HepG2 (cell line): ENCODE data around the gene NAV3. TPM values are rescaled to one million over a fixed set of nuclear protein-coding genes. Genes with fewer than 3 reads are reported as not detected.

Source experiments
- ATAC-seq: fragments of 200-7000 bp; cut with Tn5 transposase; 3 replicates; pipeline ENCODE4 v1.9.1; 2020; ENCODE audit warnings: mild to moderate bottlenecking, moderate library complexity
- BruUV-seq: library from RNA; stranded (reverse); fragments of 400-500 nt; replicated peaks from 2 replicates; lab custom pipeline; 2021; lab: Mats Ljungman, UMichigan
- CTCF ChIA-PET: fragments of 300-600 bp; formaldehyde crosslinking; extraction: SDS; loops from one replicate; lab custom pipeline; 2021; ENCODE audit warnings: low total read pairs, inconsistent platforms, low intra/inter-chr PET ratio; lab: Yijun Ruan, JAX
- POLR2A ChIA-PET: fragments of 350-600 bp; sonication (Branson Sonifier 250); formaldehyde crosslinking; loops from one replicate; lab custom pipeline; 2020; ENCODE audit warnings: antibody characterized with exemption, inconsistent platforms; lab: Yijun Ruan, JAX
- DNase-seq: peaks from one replicate; pipeline ENCODE4 v3.0.0-alpha.2; 2015; ENCODE audit warnings: low spot score
- FAIRE-seq: peaks from 3 replicates; lab custom pipeline; 2011; peaks lifted over from hg19 to GRCh38; lab: Jason Lieb, UNC
- H2AFZ ChIP-seq: one replicate; pipeline ENCODE4 v1.6.1; 2011; ENCODE audit warnings: low read length, inconsistent platforms
- H3K27ac ChIP-seq: fragments of 300-600 bp; 3 replicates; pipeline ENCODE4 v1.8.0; 2011; ENCODE audit warnings: mixed run types, mild to moderate bottlenecking, mixed read lengths, low read length, inconsistent platforms; ENCODE audit not compliant: insufficient read depth; ENCODE audit errors: extremely low read length
- H3K27me3 ChIP-seq, 2 experiments: fragments of 200-600 bp in 1 of 2; 2 replicates in 1 of 2; 3 replicates in 1 of 2; pipeline versions ENCODE4 v1.6.0 to v1.8.0; 2011; ENCODE audit warnings: low read length in 2 of 2, mild to moderate bottlenecking in 2 of 2, moderate library complexity in 2 of 2, inconsistent platforms in 1 of 2; ENCODE audit not compliant: insufficient read depth in 2 of 2, control insufficient read depth in 1 of 2
- H3K36me3 ChIP-seq, 2 experiments: fragments of 200-600 bp in 1 of 2; replicated peaks in 1 of 2; 2 replicates in 1 of 2; 3 replicates in 1 of 2; pipeline versions ENCODE4 v1.5.1 to v1.8.0; 2011; ENCODE audit warnings: low read length in 2 of 2, inconsistent platforms in 1 of 2; ENCODE audit not compliant: insufficient read depth in 2 of 2, control insufficient read depth in 1 of 2
- H3K4me1 ChIP-seq: 2 replicates; pipeline ENCODE4 v1.5.1; 2012; ENCODE audit warnings: low read length, inconsistent platforms; ENCODE audit not compliant: insufficient read depth
- H3K4me2 ChIP-seq: 2 replicates; pipeline ENCODE4 v1.6.0; 2011; ENCODE audit warnings: low read depth, low read length, inconsistent platforms
- H3K4me3 ChIP-seq, 3 experiments: fragments of 200-600 bp in 1 of 3; sonication (generic), shearing (Covaris generic) in 1 of 3; replicated peaks in 1 of 3; 2 replicates each; pipeline ENCODE4 v1.5.1; 2011 to 2016; ENCODE audit warnings: low read length in 3 of 3, inconsistent platforms in 2 of 3, low read depth in 2 of 3, mild to moderate bottlenecking in 2 of 3, control low read depth in 1 of 3, mixed read lengths in 1 of 3; ENCODE audit not compliant: insufficient read depth in 1 of 3
- H3K79me2 ChIP-seq: one replicate; pipeline ENCODE4 v1.6.1; 2011; ENCODE audit warnings: low read length, inconsistent platforms; ENCODE audit not compliant: insufficient read depth
- H3K9ac ChIP-seq: 2 replicates; pipeline ENCODE4 v1.6.0; 2011; ENCODE audit warnings: mild to moderate bottlenecking, low read depth, low read length, inconsistent platforms; ENCODE audit not compliant: insufficient read depth
- H3K9me3 ChIP-seq: 2 replicates; pipeline ENCODE4 v1.5.1; 2012; ENCODE audit warnings: mild to moderate bottlenecking, low read length
- H4K20me1 ChIP-seq: 2 replicates; pipeline ENCODE4 v1.6.0; 2011; ENCODE audit warnings: inconsistent platforms, mild to moderate bottlenecking, low read length, moderate library complexity; ENCODE audit not compliant: insufficient read depth
- ARID3A ChIP-seq: IDR thresholded peaks from 2 replicates; pipeline ENCODE4 v1.6.1; 2012; ENCODE audit warnings: low read depth, low read length, improper control_type of control experiment
- ATF7 ChIP-seq, 2 experiments: fragments of 450-650 bp in 1 of 2; sonication (generic) in 1 of 2; formaldehyde crosslinking in 1 of 2; IDR thresholded peaks; 2 replicates each; pipeline versions ENCODE4 v1.4.0 to v1.6.1; 2016 to 2020; ENCODE audit warnings: antibody characterized with exemption in 1 of 2, mild to moderate bottlenecking in 1 of 2, missing genetic modification reagents in 1 of 2
- MAFF ChIP-seq: IDR thresholded peaks from 2 replicates; pipeline ENCODE4 v1.6.1; 2011; ENCODE audit warnings: low read depth, low read length, improper control_type of control experiment
- MLXIP ChIP-seq: sonication (generic); formaldehyde crosslinking; IDR thresholded peaks from 2 replicates; pipeline ENCODE4 v1.9.0; 2021; ENCODE audit warnings: missing genetic modification reagents, borderline replicate concordance
- PBX3 ChIP-seq: sonication (generic); formaldehyde crosslinking; IDR thresholded peaks from 2 replicates; pipeline ENCODE4 v1.8.1; 2023; ENCODE audit warnings: missing genetic modification reagents, inconsistent platforms, borderline replicate concordance
- PCBP2 ChIP-seq: fragments of 200-400 bp; formaldehyde crosslinking; optimal IDR thresholded peaks from 2 replicates; pipeline ENCODE3; 2018; ENCODE audit warnings: low read length, low read depth; ENCODE audit not compliant: poor library complexity, severe bottlenecking
- PRDM10 ChIP-seq: sonication (generic); formaldehyde crosslinking; IDR thresholded peaks from 2 replicates; pipeline ENCODE4 v1.4.0; 2020; ENCODE audit warnings: low read depth, missing genetic modification reagents
- RBM22 ChIP-seq: fragments of 200-400 bp; formaldehyde crosslinking; optimal IDR thresholded peaks from 2 replicates; pipeline ENCODE3; 2017; ENCODE audit warnings: mild to moderate bottlenecking, low read length, moderate library complexity
- SUZ12 ChIP-seq: fragments of 150-350 bp; IDR thresholded peaks from 2 replicates; pipeline ENCODE4 v1.6.1; 2014; ENCODE audit warnings: low read depth, low read length
- ZNF34 ChIP-seq: sonication (generic); formaldehyde crosslinking; IDR thresholded peaks from 2 replicates; pipeline ENCODE4 v1.4.0; 2020; ENCODE audit warnings: mild to moderate bottlenecking, missing genetic modification reagents, borderline replicate concordance
- ZNF768 ChIP-seq: sonication (generic); formaldehyde crosslinking; IDR thresholded peaks from 2 replicates; pipeline ENCODE4 v1.4.0; 2020; ENCODE audit warnings: missing genetic modification reagents
- ZNF790 ChIP-seq: sonication (generic); formaldehyde crosslinking; IDR thresholded peaks from 2 replicates; pipeline ENCODE4 v1.8.0; 2022; ENCODE audit warnings: missing genetic modification reagents, mild to moderate bottlenecking, borderline replicate concordance
- WGBS: methylation state at CpG from one replicate; pipeline ENCODE4 v1.1.6; 2017; ENCODE audit warnings: low lambda C conversion rate; 5-methylcytosine and 5-hydroxymethylcytosine counted together
- in situ Hi-C: cut with HindIII; loops from 2 replicates; pipeline ENCODE4 v1.10.0; 2017; ENCODE audit warnings: low pct_unique_long_range_greater_than_20kb; ENCODE audit not compliant: extremely low pct_ligation_motif_present
- intact Hi-C: fragments of 100-400 bp; cut with micrococcal nuclease; formaldehyde crosslinking; loops from one replicate; pipeline ENCODE4 v1.10.0; 2022; ENCODE audit not compliant: unreplicated experiment
- polyA plus RNA-seq, 8 experiments: library from polyadenylated mRNA; depleted of rRNA in 3 of 8; stranded (reverse) in 7 of 8; unstranded in 1 of 8; fragments of >200 nt; fragmentation: Illumina TruSeq in 4 of 8; extraction: Trizol in 4 of 8; gene quantifications; 2 replicates each; pipeline versions ENCODE4 v1.2.1 to v1.2.3, GENCODE V29; 2011 to 2016; ENCODE audit warnings: low read depth in 4 of 8, missing spikeins in 1 of 8, mixed read lengths in 1 of 8; ENCODE audit not compliant: insufficient read depth in 1 of 8
- total RNA-seq, 5 experiments: library from RNA; depleted of rRNA; stranded (reverse); fragments of >200 nt; fragmentation: Illumina TruSeq; extraction: Trizol; gene quantifications; 2 replicates each; pipeline ENCODE4 v1.2.3, GENCODE V29; 2016; ENCODE audit warnings: low read depth in 1 of 5

NAV3 gene
- total and polyA plus RNA-seq, 2 of the 13 experiments (the other 11 are each of a cell fraction or from before 2014, with no cell fraction given): 0.01 to 0.18 TPM

- TF ChIP-seq PCBP2 (no peak), ARID3A (no peak), ZNF790 (no peak)
Measured at GRCh38 chr12:78018171-78018910, 187.6 kb downstream of the NAV3 start (continued).

- in situ Hi-C loops: no loop called here
- no peak overlapping the region for H3K27ac ChIP-seq
- H3K9me3 ChIP-seq: no peaks in the 10 kb centered on the region
- no peak overlapping the region for H3K4me2 ChIP-seq
- no peak overlapping the region for H3K9ac ChIP-seq
- FAIRE-seq (no peak), ATAC-seq (no peak), DNase-seq (peak; percentile 2)
- POLR2A ChIA-PET: no interaction called here
- H3K79me2 ChIP-seq: no peaks in the 10 kb centered on the region
- no peaks in the 10 kb centered on the region for H4K20me1 ChIP-seq
- CTCF ChIA-PET: no interaction called here
- H3K4me1 ChIP-seq: no peaks in the 10 kb centered on the region
- WGBS: under 1% methylated on average over 3 of the region's 3 CpGs
- BruUV-seq: no TSS peak
- H3K36me3 ChIP-seq: no peaks in the 10 kb centered on the region
- no peak overlapping the region for H2AFZ ChIP-seq
- H3K4me3 ChIP-seq: no peak overlapping the region
- intact Hi-C loops: no loop called here
- H3K27me3 ChIP-seq: no peaks in the 10 kb centered on the region
- no peak for TF ChIP-seq RBM22
- no peak for TF ChIP-seq ATF7 (IDR thresholded peaks at IDR 0.05)
- TF ChIP-seq ATF7 (CRISPR knock-in tag; IDR thresholded peaks at IDR 0.05): no peak
- peak; percentile 78 for TF ChIP-seq MAFF
- TF ChIP-seq ZNF34 (CRISPR knock-in tag): no peak
- TF ChIP-seq PBX3 (CRISPR knock-in tag): no peak
- TF ChIP-seq ZNF768 (CRISPR knock-in tag): no peak
- no peak for TF ChIP-seq MLXIP (CRISPR knock-in tag)
- no peak for TF ChIP-seq SUZ12
- TF ChIP-seq PRDM10 (CRISPR knock-in tag): no peak
Measured at GRCh38 chr12:78018939-78019338, 188.2 kb downstream of the NAV3 start.
